Suppressor macrophage treated with lipopolysaccharide for 1 hour (primary cell): ENCODE measurements around the gene COMMD4.

Source experiments
- DNase-seq, 3 donors: peaks; one replicate each; pipeline ENCODE4 v3.0.0-alpha.2; 2020 to 2022

COMMD4 gene

GRCh38 chr15:75357976-75358673 lies 22.3 kb downstream of the COMMD4 start:
- no peak for DNase-seq

GRCh38 chr15:75358771-75359536 lies 23.1 kb downstream of the COMMD4 start:
- DNase-seq, result no peak

GRCh38 chr15:75359537-75360250 lies 23.8 kb downstream of the COMMD4 start:
- no peak for DNase-seq

GRCh38 chr15:75360391-75360790 lies 24.5 kb downstream of the COMMD4 start:
- DNase-seq, result no peak

- no peak for DNase-seq
Observed at GRCh38 chr15:75360856-75361255, 25.0 kb downstream of the COMMD4 start.

- DNase-seq, result no peak
Observed at GRCh38 chr15:75361361-75361988, 25.6 kb downstream of the COMMD4 start.

- no peak for DNase-seq
Observed at GRCh38 chr15:75361989-75362641, 26.3 kb downstream of the COMMD4 start.

GRCh38 chr15:75362642-75363249 lies 26.9 kb downstream of the COMMD4 start:
- no peak for DNase-seq

GRCh38 chr15:75363786-75364185 lies 27.9 kb downstream of the COMMD4 start:
- DNase-seq, result no peak

- DNase-seq, result no peak
Observed at GRCh38 chr15:75364881-75365280, 29.0 kb downstream of the COMMD4 start.

- DNase-seq, result no peak
Observed at GRCh38 chr15:75366163-75366562, 30.3 kb downstream of the COMMD4 start.

- no peak for DNase-seq
Observed at GRCh38 chr15:75367006-75367405, 31.1 kb downstream of the COMMD4 start.

- no peak for DNase-seq
Observed at GRCh38 chr15:75367406-75367912, 31.6 kb downstream of the COMMD4 start.

GRCh38 chr15:75367913-75368688 lies 32.2 kb downstream of the COMMD4 start, which contains the start of gene MAN2C1:
TSS of gene MAN2C1 (minus strand) at chr15:75368607. CDS start at chr15:75368583, 24 bp downstream.
- peak; percentile 94 to 97 (median 95) for DNase-seq

GRCh38 chr15:75368689-75369239 lies 32.9 kb downstream of the COMMD4 start:
- DNase-seq, result no peak

GRCh38 chr15:75369897-75370581 lies 34.2 kb downstream of the COMMD4 start:
- no peak for DNase-seq

GRCh38 chr15:75371486-75371885 lies 35.6 kb downstream of the COMMD4 start:
- DNase-seq, result no peak

- no peak for DNase-seq
Observed at GRCh38 chr15:75371901-75372688, 36.2 kb downstream of the COMMD4 start.

- DNase-seq, result no peak
Observed at GRCh38 chr15:75380773-75381172, 44.9 kb downstream of the COMMD4 start.
